Subcutaneous adipose tissue (tissue), 4 donors: ENCODE results near the gene KLHL35. TPM values are rescaled to one million over a fixed set of nuclear protein-coding genes. Genes with fewer than 3 reads are reported as not detected.

Experiments
- CTCF ChIP-seq: fragments of 450-650 bp; IDR thresholded peaks from one replicate; pipeline ENCODE4 v1.5.1; 2016; ENCODE audit warnings: low read depth, mild to moderate bottlenecking, control low read depth, antibody characterized with exemption, moderate library complexity
- total RNA-seq, 4 donors: library from RNA; depleted of rRNA; stranded (reverse); fragments of >200 nt; gene quantifications; one replicate each; pipeline ENCODE4 v1.1.0, GENCODE V29; 2016

KLHL35 gene
- total RNA-seq, 4 donors from 2014 or later: 0.82 to 1.3 (median 1.1) TPM; not detected in 1

GRCh38 chr11:75467311-75467710 is 34.3 kb upstream of the KLHL35 start:
- no peak for TF ChIP-seq CTCF

- no peak for TF ChIP-seq CTCF
Measured at GRCh38 chr11:75465701-75466531, 32.9 kb upstream of the KLHL35 start.

- TF ChIP-seq CTCF: no peak
Measured at GRCh38 chr11:75463106-75463774, 30.2 kb upstream of the KLHL35 start.

- no peak for TF ChIP-seq CTCF
Measured at GRCh38 chr11:75462117-75462653, 29.2 kb upstream of the KLHL35 start.

GRCh38 chr11:75461151-75461550 is 28.1 kb upstream of the KLHL35 start:
- no peak for TF ChIP-seq CTCF

- no peak for TF ChIP-seq CTCF
Measured at GRCh38 chr11:75456596-75457183, 23.7 kb upstream of the KLHL35 start.

- TF ChIP-seq CTCF: no peak
Measured at GRCh38 chr11:75454987-75455386, 22.0 kb upstream of the KLHL35 start.
